NB4 (cell line): Measurements from ENCODE around the gene NXPH1.

Experiments
- TF ChIP-seq, protein P1 (sequence below): IDR thresholded peaks from one replicate; pipeline ENCODE4 v1.5.1; 2012; ENCODE audit warnings: low read depth, low read length
- TF ChIP-seq, protein P2 (sequence below): IDR thresholded peaks from 2 replicates; pipeline ENCODE4 v1.6.1; 2011; ENCODE audit warnings: low read depth, low read length

DNA sequence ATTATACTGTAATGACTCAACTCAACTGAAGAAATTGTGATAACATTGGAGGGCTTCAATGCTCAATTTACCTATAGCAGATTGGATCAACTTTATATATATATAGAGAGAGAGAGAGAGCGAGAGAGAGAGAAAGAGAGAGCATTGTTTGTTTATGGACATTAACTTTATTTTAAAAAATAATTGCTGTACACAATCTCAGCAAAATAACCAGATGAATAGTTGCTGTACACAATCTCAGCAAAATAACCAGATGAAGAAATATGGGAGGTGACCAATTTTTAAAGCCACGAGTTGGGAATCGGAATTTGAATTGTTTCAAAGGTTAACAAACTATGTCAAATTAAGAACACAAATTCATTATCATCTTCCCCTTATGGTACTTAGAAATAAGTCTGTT lies 319.9 kb downstream of the NXPH1 start:
- TF ChIP-seq, protein P1, sequence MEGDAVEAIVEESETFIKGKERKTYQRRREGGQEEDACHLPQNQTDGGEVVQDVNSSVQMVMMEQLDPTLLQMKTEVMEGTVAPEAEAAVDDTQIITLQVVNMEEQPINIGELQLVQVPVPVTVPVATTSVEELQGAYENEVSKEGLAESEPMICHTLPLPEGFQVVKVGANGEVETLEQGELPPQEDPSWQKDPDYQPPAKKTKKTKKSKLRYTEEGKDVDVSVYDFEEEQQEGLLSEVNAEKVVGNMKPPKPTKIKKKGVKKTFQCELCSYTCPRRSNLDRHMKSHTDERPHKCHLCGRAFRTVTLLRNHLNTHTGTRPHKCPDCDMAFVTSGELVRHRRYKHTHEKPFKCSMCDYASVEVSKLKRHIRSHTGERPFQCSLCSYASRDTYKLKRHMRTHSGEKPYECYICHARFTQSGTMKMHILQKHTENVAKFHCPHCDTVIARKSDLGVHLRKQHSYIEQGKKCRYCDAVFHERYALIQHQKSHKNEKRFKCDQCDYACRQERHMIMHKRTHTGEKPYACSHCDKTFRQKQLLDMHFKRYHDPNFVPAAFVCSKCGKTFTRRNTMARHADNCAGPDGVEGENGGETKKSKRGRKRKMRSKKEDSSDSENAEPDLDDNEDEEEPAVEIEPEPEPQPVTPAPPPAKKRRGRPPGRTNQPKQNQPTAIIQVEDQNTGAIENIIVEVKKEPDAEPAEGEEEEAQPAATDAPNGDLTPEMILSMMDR = no peak
- TF ChIP-seq, protein P2, sequence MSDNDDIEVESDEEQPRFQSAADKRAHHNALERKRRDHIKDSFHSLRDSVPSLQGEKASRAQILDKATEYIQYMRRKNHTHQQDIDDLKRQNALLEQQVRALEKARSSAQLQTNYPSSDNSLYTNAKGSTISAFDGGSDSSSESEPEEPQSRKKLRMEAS = no peak
